Chondrocyte (in vitro differentiated cells): ENCODE results near the gene FAM114A2. TPM values are rescaled to one million over a fixed set of nuclear protein-coding genes. Genes with fewer than 3 reads are reported as not detected.
"Not testable (repeated sequence)": the region's sequence is repeated elsewhere in the genome, so short reads cannot be mapped to it uniquely, and the experiment has no call there.

Source experiments
- DNase-seq: peaks from one replicate; pipeline ENCODE4 v3.0.0; 2021; ENCODE audit warnings: mixed read lengths, low spot score
- H3K27ac Mint-ChIP-seq: one replicate; pipeline ENCODE4 v1.8.0; 2021; ENCODE audit warnings: mild to moderate bottlenecking, moderate library complexity, mixed read lengths; ENCODE audit not compliant: unreplicated experiment
- H3K27me3 Mint-ChIP-seq: 2 replicates; pipeline ENCODE4 v1.8.0; 2021; ENCODE audit warnings: low read depth, mixed read lengths
- H3K36me3 Mint-ChIP-seq: 2 replicates; pipeline ENCODE4 v1.8.0; 2021; ENCODE audit warnings: low read depth, mixed read lengths
- H3K4me1 Mint-ChIP-seq: 2 replicates; pipeline ENCODE4 v1.8.0; 2021; ENCODE audit warnings: low read depth, mild to moderate bottlenecking, mixed read lengths
- H3K4me3 Mint-ChIP-seq: one replicate; pipeline ENCODE4 v1.8.0; 2021; ENCODE audit warnings: mild to moderate bottlenecking, moderate library complexity, mixed read lengths; ENCODE audit not compliant: unreplicated experiment
- H3K9me3 Mint-ChIP-seq: 2 replicates; pipeline ENCODE4 v1.8.0; 2021; ENCODE audit warnings: low read depth, mixed read lengths
- total RNA-seq: library from RNA; stranded (reverse); gene quantifications from 3 replicates; pipeline ENCODE4 v1.2.1, GENCODE V29; 2021
- TF ChIP-seq, protein P1 (sequence below): fragments of 200-600 bp; sonication (generic); IDR thresholded peaks from 2 replicates; pipeline ENCODE4 v1.5.0; 2021; ENCODE audit warnings: antibody characterized with exemption, mild to moderate bottlenecking, moderate library complexity

Gene FAM114A2
- total RNA-seq, 1 donor from 2014 or later, result 31.5 TPM

DNA sequence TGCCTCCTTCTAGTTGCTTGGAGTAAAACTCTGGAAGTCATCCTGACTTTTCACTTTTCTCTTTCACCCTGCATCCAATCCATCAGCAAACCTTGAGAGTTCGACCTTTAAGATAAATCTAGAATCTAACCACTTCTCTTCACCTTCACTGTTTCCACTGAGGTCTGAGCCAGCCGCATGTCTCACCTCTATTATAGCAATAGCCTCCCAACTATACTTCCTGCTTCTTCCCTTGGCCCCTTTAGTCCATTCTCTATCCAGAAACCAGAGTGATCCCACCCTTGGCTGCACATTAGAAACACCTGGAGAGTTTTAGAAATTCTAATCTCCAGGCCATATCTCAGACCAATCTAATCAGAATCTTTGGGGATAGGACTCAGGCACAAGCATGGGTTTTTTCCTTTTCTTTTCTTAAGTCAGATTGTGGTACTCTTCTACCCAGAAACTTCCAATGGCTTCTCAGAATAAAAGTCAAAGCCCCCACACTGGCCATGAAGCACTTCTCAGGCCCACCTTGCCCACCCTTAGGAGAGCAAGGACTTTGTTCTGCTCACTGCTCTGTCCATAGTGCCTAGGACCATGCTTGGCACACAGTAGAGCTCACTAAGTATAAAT is 33.2 kb upstream of the FAM114A2 start:
- TF ChIP-seq, protein P1, sequence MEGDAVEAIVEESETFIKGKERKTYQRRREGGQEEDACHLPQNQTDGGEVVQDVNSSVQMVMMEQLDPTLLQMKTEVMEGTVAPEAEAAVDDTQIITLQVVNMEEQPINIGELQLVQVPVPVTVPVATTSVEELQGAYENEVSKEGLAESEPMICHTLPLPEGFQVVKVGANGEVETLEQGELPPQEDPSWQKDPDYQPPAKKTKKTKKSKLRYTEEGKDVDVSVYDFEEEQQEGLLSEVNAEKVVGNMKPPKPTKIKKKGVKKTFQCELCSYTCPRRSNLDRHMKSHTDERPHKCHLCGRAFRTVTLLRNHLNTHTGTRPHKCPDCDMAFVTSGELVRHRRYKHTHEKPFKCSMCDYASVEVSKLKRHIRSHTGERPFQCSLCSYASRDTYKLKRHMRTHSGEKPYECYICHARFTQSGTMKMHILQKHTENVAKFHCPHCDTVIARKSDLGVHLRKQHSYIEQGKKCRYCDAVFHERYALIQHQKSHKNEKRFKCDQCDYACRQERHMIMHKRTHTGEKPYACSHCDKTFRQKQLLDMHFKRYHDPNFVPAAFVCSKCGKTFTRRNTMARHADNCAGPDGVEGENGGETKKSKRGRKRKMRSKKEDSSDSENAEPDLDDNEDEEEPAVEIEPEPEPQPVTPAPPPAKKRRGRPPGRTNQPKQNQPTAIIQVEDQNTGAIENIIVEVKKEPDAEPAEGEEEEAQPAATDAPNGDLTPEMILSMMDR, result no peak
- DNase-seq, result no peak
- peaks cover 3% of the 10 kb centered on the region for H3K4me1 Mint-ChIP-seq
- no peak overlapping the region for H3K27ac Mint-ChIP-seq
- no peaks in the 10 kb centered on the region for H3K9me3 Mint-ChIP-seq
- H3K36me3 Mint-ChIP-seq, result no peaks in the 10 kb centered on the region
- no peaks in the 10 kb centered on the region for H3K27me3 Mint-ChIP-seq
- no peak overlapping the region for H3K4me3 Mint-ChIP-seq

DNA sequence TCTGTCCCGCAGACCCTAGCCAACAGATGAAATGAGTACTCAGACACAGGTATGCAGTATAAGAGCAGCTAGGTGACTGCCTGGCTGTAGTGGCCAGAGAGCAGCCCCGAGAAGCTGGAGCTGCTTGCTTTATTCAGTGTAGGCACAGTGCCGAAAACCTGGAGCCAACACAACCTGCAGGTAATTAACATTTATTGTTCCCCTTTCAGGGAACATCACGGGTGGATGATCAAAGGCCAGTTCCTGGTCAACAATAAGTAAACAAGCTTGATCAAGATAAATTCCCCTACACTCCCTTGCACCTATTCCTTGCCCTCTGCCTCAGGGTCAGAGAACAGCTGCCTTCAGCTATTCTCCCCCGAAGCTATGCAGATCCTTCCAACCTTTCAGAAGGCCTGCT is 31.1 kb upstream of the FAM114A2 start:
- H3K36me3 Mint-ChIP-seq, H3K4me1 Mint-ChIP-seq, H3K27ac Mint-ChIP-seq, DNase-seq, H3K4me3 Mint-ChIP-seq, H3K27me3 Mint-ChIP-seq, H3K9me3 Mint-ChIP-seq: not testable (repeated sequence)

DNA sequence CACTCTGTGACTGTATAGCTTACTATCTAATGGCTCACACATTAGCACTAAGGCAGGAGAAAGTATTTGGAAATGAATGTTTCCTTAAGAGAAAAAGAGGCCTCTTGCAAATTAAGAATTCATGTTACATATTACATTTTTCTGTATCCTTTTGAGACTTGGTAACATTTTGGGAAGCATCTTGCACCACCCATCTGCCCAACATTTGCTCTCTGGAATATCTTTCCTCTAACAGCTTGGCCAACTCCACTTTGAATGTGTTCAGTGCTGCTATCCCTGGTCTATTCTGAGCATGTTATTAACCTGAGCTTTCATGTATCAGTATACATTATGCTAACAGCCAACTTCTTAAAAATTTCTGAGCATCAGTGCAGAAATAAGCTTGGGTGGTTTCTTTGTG is 27.3 kb upstream of the FAM114A2 start:
- TF ChIP-seq, protein P1, result no peak
- no peak for DNase-seq
- H3K27ac Mint-ChIP-seq, result no peak overlapping the region
- H3K9me3 Mint-ChIP-seq, result peaks cover 4% of the 10 kb centered on the region
- no peaks in the 10 kb centered on the region for H3K27me3 Mint-ChIP-seq
- H3K4me3 Mint-ChIP-seq, result no peak overlapping the region
- no peaks in the 10 kb centered on the region for H3K4me1 Mint-ChIP-seq
- peaks cover 3% of the 10 kb centered on the region for H3K36me3 Mint-ChIP-seq

DNA sequence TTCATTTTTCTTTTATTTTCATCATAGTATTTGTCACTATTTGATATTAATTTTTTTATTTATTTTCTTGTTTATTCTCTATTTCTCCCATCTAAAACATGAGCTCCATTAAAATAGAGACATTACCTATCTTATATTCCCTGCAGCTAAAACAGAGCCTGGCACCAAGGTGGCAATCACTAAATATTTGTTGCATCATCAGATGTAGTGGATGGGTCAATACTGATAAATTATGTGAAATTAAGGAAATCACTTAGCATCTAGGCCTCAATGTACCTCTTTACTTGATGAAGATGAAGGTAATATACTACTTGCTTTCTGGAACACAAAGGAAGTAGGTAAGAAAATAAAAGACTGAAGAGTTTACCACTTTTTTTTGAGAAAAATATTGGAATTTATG is 24.7 kb upstream of the FAM114A2 start:
- Mint-ChIP-seq H3K27me3 (no peaks in the 10 kb centered on the region), H3K36me3 (peaks cover 3% of the 10 kb centered on the region), H3K4me1 (peaks cover 4% of the 10 kb centered on the region), H3K27ac (no peak overlapping the region), H3K9me3 (peaks cover 4% of the 10 kb centered on the region), H3K4me3 (no peak overlapping the region)
- TF ChIP-seq, protein P1, result no peak
- no peak for DNase-seq

DNA sequence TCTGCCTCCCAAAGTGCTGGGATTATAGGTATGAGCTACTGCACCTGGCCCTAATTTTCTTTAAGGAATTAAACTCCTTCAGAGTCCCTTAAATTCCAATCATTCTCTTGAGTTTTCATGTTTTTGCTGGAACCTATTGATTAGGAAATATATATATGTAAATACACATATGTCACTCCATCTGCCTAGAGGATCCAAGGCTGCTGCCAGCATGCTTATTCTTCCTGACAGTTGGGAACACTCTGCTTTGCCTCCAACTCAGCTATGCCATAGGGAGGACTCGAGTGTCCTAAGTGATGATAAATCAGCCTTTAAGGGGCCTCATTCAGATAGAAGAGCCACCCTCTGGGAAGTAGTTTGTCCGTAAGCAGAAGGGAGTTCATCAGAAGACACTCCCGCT is 21.9 kb upstream of the FAM114A2 start:
- H3K9me3 Mint-ChIP-seq, result peaks cover 4% of the 10 kb centered on the region
- H3K4me3 Mint-ChIP-seq, result no peak overlapping the region
- H3K36me3 Mint-ChIP-seq, result peaks cover 3% of the 10 kb centered on the region
- DNase-seq, result no peak
- H3K27ac Mint-ChIP-seq, result no peak overlapping the region
- no peaks in the 10 kb centered on the region for H3K27me3 Mint-ChIP-seq
- TF ChIP-seq, protein P1, result no peak
- peaks cover 22% of the 10 kb centered on the region for H3K4me1 Mint-ChIP-seq

DNA sequence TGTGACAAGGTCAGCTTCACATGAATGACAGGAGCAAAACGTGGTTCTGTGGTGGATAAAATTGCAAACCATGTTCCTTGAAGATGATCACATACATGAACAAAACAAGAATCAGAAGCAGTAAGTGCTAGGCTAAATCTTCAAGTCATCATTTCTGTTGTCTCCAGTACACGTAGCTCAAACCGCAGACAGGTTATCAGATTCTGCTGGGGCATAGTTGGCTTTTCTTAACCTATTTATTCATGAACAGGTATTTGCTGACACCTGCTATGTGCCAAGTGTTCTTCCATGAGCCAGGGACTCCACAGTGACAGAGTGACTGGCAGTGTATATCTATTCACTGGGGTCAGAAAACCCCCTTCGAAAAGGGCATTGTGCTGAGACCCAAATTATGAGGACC is 20.9 kb upstream of the FAM114A2 start:
- TF ChIP-seq, protein P1, result no peak

More for the DNA sequence above, 20.9 kb upstream of the FAM114A2 start:
- no peak for DNase-seq
- peaks cover 2% of the 10 kb centered on the region for H3K36me3 Mint-ChIP-seq
- H3K4me1 Mint-ChIP-seq, result peaks cover 22% of the 10 kb centered on the region
- H3K27ac Mint-ChIP-seq, result no peak overlapping the region
- H3K27me3 Mint-ChIP-seq, result no peaks in the 10 kb centered on the region
- H3K9me3 Mint-ChIP-seq, result peaks cover under 1% of the 10 kb centered on the region
- no peak overlapping the region for H3K4me3 Mint-ChIP-seq
